Activated CD8-positive, alpha-beta memory T cell treated with anti-CD3 and anti-CD28 coated beads, Interleukin-2, amount 10 ng/mL, durations not matched to agents 7 days and 5 days (primary cell): Measurements from ENCODE around the gene THBS3. TPM values are rescaled to one million over a fixed set of nuclear protein-coding genes. Genes with fewer than 3 reads are reported as not detected.
"Not testable (repeated sequence)": the region's sequence is repeated elsewhere in the genome, so short reads cannot be mapped to it uniquely, and the experiment has no call there.

Experiments
- ATAC-seq: fragments of 150-1000 bp; cut with Tn5 transposase; one replicate; pipeline ENCODE4 v1.10.0; 2021; ENCODE audit warnings: moderate library complexity
- CTCF ChIA-PET: fragments of 350-600 bp; sonication (Branson Sonifier 250); formaldehyde crosslinking; loops from one replicate; lab custom pipeline; 2021; ENCODE audit warnings: antibody characterized with exemption; lab: Charles Lee
- DNase-seq: peaks from one replicate; pipeline ENCODE4 v3.0.0-alpha.2; 2020
- H3K27ac Mint-ChIP-seq: one replicate; pipeline ENCODE4 v1.8.0; 2021; ENCODE audit warnings: mild to moderate bottlenecking, mixed read lengths
- H3K27me3 Mint-ChIP-seq: one replicate; pipeline ENCODE4 v1.8.0; 2021; ENCODE audit warnings: mixed read lengths
- H3K36me3 Mint-ChIP-seq: one replicate; pipeline ENCODE4 v1.8.0; 2021; ENCODE audit warnings: mild to moderate bottlenecking, mixed read lengths
- H3K4me1 Mint-ChIP-seq: one replicate; pipeline ENCODE4 v1.8.0; 2021; ENCODE audit warnings: mixed read lengths
- H3K4me3 Mint-ChIP-seq: one replicate; pipeline ENCODE4 v1.8.0; 2021; ENCODE audit warnings: mild to moderate bottlenecking, moderate library complexity, mixed read lengths
- H3K9me3 Mint-ChIP-seq: one replicate; pipeline ENCODE4 v1.8.0; 2022; ENCODE audit warnings: low read depth, mixed read lengths
- total RNA-seq, 2 experiments: library from RNA; stranded (reverse); gene quantifications; one replicate each; pipeline ENCODE4 v1.2.3, GENCODE V29; 2021

THBS3 gene
- total RNA-seq, 2 experiments from 2014 or later: 14.3 to 23.5 TPM

DNA sequence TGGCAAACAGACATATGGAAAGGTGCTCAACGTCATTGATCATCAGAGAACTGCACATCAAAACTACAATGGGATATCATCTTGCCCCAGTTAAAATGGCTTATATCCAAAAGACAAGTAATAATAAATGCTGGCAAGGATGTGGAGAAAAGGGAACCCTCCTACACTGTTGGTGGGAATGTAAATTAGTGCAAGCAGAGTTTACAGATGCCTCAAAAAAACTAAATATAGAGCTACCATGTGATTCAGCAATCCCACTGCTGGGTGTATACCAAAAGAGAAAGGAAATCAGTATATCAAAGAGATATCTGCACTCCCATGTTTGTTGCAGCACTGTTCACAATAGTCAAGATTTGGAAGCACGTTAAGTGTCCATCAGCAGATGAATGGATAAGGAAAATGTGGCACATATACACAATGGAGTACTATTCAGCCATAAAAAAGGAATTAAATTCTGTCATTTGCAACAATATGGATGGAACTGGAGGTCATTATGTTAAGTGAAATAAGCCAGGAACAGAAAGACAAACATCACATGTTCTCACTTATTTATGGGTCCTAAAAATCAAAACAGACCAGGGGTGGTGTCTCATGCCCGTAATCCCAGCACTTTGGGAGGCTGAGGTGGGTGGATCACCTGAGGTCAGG, 51.6 kb downstream of the THBS3 start:
- not testable (repeated sequence) for H3K4me1 Mint-ChIP-seq, H3K4me3 Mint-ChIP-seq, H3K36me3 Mint-ChIP-seq, H3K9me3 Mint-ChIP-seq, H3K27ac Mint-ChIP-seq, ATAC-seq, DNase-seq
- CTCF ChIA-PET: interaction anchor here (1.0 to 2.6 kb wide), 2 partner anchors 10 to 12 kb away, joined by 3 to 6 read pairs; no protein-coding TSS in a partner anchor
- H3K27me3 Mint-ChIP-seq: peaks cover 25% of the 10 kb centered on the region

Other genes with a start within 250 kb of the THBS3 start
- gene PYGO2, start 246.1 kb downstream of the THBS3 start, total RNA-seq: 10 to 100 TPM; 44.0 to 47.9 TPM
- 10 to 100 TPM; 48.0 to 57.4 TPM for gene SHC1, start 237.2 kb downstream of the THBS3 start, total RNA-seq
- gene CKS1B, start 233.2 kb downstream of the THBS3 start, total RNA-seq: 100 to 1,000 TPM; 149 to 155 TPM
- gene FLAD1, start 224.6 kb downstream of the THBS3 start, total RNA-seq: 10 to 100 TPM; 48.2 to 63.7 TPM
- gene LENEP, start 214.3 kb downstream of the THBS3 start, total RNA-seq: 1 to 10 TPM in 1 of 2 experiments, under 1 TPM in 1; 0.91 to 1.2 TPM
- 10 to 100 TPM; 58.1 to 74.8 TPM for gene ZBTB7B, start 205.1 kb downstream of the THBS3 start, total RNA-seq
- gene DCST2, start 174.1 kb downstream of the THBS3 start, total RNA-seq: under 1 TPM; 0.09 to 0.29 TPM
- not detected for gene DCST1, start 174.1 kb downstream of the THBS3 start, total RNA-seq
- gene ADAM15, start 156.6 kb downstream of the THBS3 start, total RNA-seq: 10 to 100 TPM; 41.7 to 47.5 TPM
- 1 to 10 TPM; 3.8 to 5.3 TPM for gene EFNA4, start 144.2 kb downstream of the THBS3 start, total RNA-seq
- gene EFNA3, start 129.1 kb downstream of the THBS3 start, total RNA-seq: 1 to 10 TPM; 1.9 to 2.8 TPM
- not detected for gene EFNA1, start 80.0 kb downstream of the THBS3 start, total RNA-seq
- 10 to 100 TPM; 39.8 to 41.2 TPM for gene SLC50A1, start 72.0 kb downstream of the THBS3 start, total RNA-seq
- gene DPM3, start 67.4 kb downstream of the THBS3 start, total RNA-seq: 10 to 100 TPM; 54.2 to 57.0 TPM
- 100 to 1,000 TPM; 166 to 177 TPM for gene KRTCAP2, start 34.6 kb downstream of the THBS3 start, total RNA-seq
- 10 to 100 TPM; 11.2 to 16.1 TPM for gene TRIM46, start 34.0 kb downstream of the THBS3 start, total RNA-seq
- gene MTX1, start 798 bp upstream of the THBS3 start, total RNA-seq: 10 to 100 TPM; 39.0 to 48.6 TPM
- gene ENTREP3, start 47.6 kb upstream of the THBS3 start, total RNA-seq: 10 to 100 TPM; 30.7 to 32.3 TPM
- 100 to 1,000 TPM in 1 of 2 experiments, 10 to 100 TPM in 1; 82.0 to 108 TPM for gene SCAMP3, start 54.5 kb upstream of the THBS3 start, total RNA-seq
- 100 to 1,000 TPM in 1 of 2 experiments, 10 to 100 TPM in 1; 94.8 to 108 TPM for gene CLK2, start 65.6 kb upstream of the THBS3 start, total RNA-seq
- 1 to 10 TPM; 5.4 to 6.1 TPM for gene HCN3, start 69.6 kb upstream of the THBS3 start, total RNA-seq
- not detected for gene PKLR, start 93.5 kb upstream of the THBS3 start, total RNA-seq
- 100 to 1,000 TPM; 329 to 406 TPM for gene FDPS, start 101.0 kb upstream of the THBS3 start, total RNA-seq
- gene RUSC1, start 113.0 kb upstream of the THBS3 start, total RNA-seq: 10 to 100 TPM; 29.1 to 33.2 TPM